SK-N-SH treated with all-trans-retinoic acid at 6 μM for 48 hours (cell line): Measurements from ENCODE around the gene LITAF.
"Not testable (repeated sequence)": the region's sequence is repeated elsewhere in the genome, so short reads cannot be mapped to it uniquely, and the experiment has no call there.

Experiments used
- ARNTL ChIP-seq: fragments of 450-650 bp; formaldehyde crosslinking; IDR thresholded peaks from 2 replicates; pipeline ENCODE4 v1.5.0; 2020; ENCODE audit warnings: low read depth, mild to moderate bottlenecking, moderate library complexity, borderline replicate concordance
- BACH2 ChIP-seq: fragments of 250-450 bp; sonication (Bioruptor Pico); IDR thresholded peaks from 2 replicates; pipeline ENCODE4 v1.9.0; 2021; ENCODE audit warnings: mild to moderate bottlenecking, borderline replicate concordance
- ESRRG ChIP-seq: fragments of 250-450 bp; sonication (Bioruptor Pico); IDR thresholded peaks from 2 replicates; pipeline ENCODE4 v1.6.1; 2021; ENCODE audit warnings: mild to moderate bottlenecking
- ISL1 ChIP-seq: fragments of 250-450 bp; sonication (Bioruptor Pico); IDR thresholded peaks from 2 replicates; pipeline ENCODE4 v2.1.2; 2022; ENCODE audit warnings: mild to moderate bottlenecking, moderate library complexity
- OSR1 ChIP-seq: fragments of 250-450 bp; sonication (Bioruptor Pico); IDR thresholded peaks from 2 replicates; pipeline ENCODE4 v1.8.0; 2022; ENCODE audit warnings: moderate library complexity, mild to moderate bottlenecking, inconsistent platforms
- PATZ1 ChIP-seq: fragments of 250-450 bp; sonication (Bioruptor Pico); IDR thresholded peaks from 2 replicates; pipeline ENCODE4 v1.8.0; 2020; ENCODE audit warnings: mild to moderate bottlenecking, moderate library complexity, borderline replicate concordance
- PPARA ChIP-seq: fragments of 250-450 bp; sonication (Bioruptor Pico); IDR thresholded peaks from 2 replicates; pipeline ENCODE4 v1.5.0; 2020; ENCODE audit warnings: mild to moderate bottlenecking, borderline replicate concordance
- TOX ChIP-seq: fragments of 250-450 bp; sonication (Bioruptor Pico); IDR thresholded peaks from 2 replicates; pipeline ENCODE4 v1.8.0; 2021; ENCODE audit warnings: mild to moderate bottlenecking, moderate library complexity, borderline replicate concordance
- ZC3H10 ChIP-seq: fragments of 250-450 bp; sonication (Bioruptor Pico); IDR thresholded peaks from 2 replicates; pipeline ENCODE4 v1.5.1; 2021; ENCODE audit warnings: mild to moderate bottlenecking, moderate library complexity
- ZFP30 ChIP-seq: fragments of 450-650 bp; formaldehyde crosslinking; IDR thresholded peaks from 2 replicates; pipeline ENCODE4 v1.5.0; 2022; ENCODE audit warnings: mild to moderate bottlenecking, moderate library complexity
- ZNF565 ChIP-seq: fragments of 450-650 bp; formaldehyde crosslinking; conservative IDR thresholded peaks from 2 replicates; pipeline ENCODE4 v1.5.0; 2020; ENCODE audit warnings: low read depth, mild to moderate bottlenecking, moderate library complexity
- TF ChIP-seq, protein P1 (sequence below): fragments of 250-450 bp; sonication (Bioruptor Pico); IDR thresholded peaks from 2 replicates; pipeline ENCODE4 v1.5.1; 2020; ENCODE audit warnings: low read depth, mild to moderate bottlenecking, moderate library complexity

- TF ChIP-seq ESRRG; ZC3H10 (CRISPR knock-in tag); OSR1; TOX (CRISPR knock-in tag); ARNTL (CRISPR knock-in tag); ZNF565 (CRISPR knock-in tag); PPARA (CRISPR knock-in tag); ISL1 (CRISPR knock-in tag); PATZ1; ZFP30 (CRISPR knock-in tag); BACH2: not testable (repeated sequence)
- TF ChIP-seq, protein P1, sequence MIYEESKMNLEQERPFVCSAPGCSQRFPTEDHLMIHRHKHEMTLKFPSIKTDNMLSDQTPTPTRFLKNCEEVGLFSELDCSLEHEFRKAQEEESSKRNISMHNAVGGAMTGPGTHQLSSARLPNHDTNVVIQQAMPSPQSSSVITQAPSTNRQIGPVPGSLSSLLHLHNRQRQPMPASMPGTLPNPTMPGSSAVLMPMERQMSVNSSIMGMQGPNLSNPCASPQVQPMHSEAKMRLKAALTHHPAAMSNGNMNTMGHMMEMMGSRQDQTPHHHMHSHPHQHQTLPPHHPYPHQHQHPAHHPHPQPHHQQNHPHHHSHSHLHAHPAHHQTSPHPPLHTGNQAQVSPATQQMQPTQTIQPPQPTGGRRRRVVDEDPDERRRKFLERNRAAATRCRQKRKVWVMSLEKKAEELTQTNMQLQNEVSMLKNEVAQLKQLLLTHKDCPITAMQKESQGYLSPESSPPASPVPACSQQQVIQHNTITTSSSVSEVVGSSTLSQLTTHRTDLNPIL, result not testable (repeated sequence)
Observed at GRCh38 chr16:11504261-11504660, 82.5 kb downstream of the LITAF start.
